ENCODE measurements around the gene TRIM42. TPM values are rescaled to one million over a fixed set of nuclear protein-coding genes. Genes with fewer than 3 reads are reported as not detected.

Gene TRIM42
- total RNA-seq, 1 experiment from 2014 or later = not detected

DNA sequence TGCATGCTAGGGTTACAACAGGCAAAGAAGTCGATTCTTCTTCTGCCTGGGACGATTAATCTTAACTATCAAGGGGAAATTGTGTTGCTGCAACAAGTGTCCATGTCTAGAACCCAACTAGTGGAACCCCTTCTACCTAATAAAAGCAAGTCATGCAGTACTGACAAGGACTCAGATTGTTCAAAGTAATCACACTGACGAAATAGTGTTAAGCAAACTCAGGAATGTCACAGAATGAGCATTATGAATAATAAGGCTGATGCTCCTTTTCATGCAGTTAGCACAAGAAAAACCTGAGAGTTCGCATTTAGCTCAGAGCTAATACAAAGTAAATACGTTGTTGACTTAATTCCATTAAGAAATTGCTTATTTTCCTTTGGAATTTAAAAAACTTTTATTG lies 47.5 kb upstream of the TRIM42 start:
- Histone ChIP-seq H3K27me3 (replicated peaks; ENCODE audit: insufficient read depth, low read depth, low read length, poor library complexity) (no peaks in the 10 kb centered on the region), H3K4me3 (ENCODE audit: low read depth, low read length, poor library complexity, severe bottlenecking) (no peak overlapping the region), H3K9me3 (ENCODE audit: low read depth, low read length, poor library complexity, severe bottlenecking) (no peaks in the 10 kb centered on the region), H3K36me3 (ENCODE audit: insufficient read depth, low read length, poor library complexity, severe bottlenecking) (no peaks in the 10 kb centered on the region), H3K4me1 (ENCODE audit: insufficient read depth, low read length, poor library complexity, severe bottlenecking) (no peaks in the 10 kb centered on the region), H3K27ac (ENCODE audit: low read depth, low read length, poor library complexity, severe bottlenecking) (no peak overlapping the region)
- intact Hi-C loops (cut with micrococcal nuclease; ENCODE audit: unreplicated experiment) = no loop called here
- DNase-seq (ENCODE audit: low spot score) = no peak
- ChIA-PET CTCF (no interaction called here), POLR2A (ENCODE audit: low non-redundant PET) (no interaction called here)
- no peak for TF ChIP-seq EZH2 (IDR thresholded peaks at IDR 0.05; ENCODE audit: borderline replicate concordance, low read depth, low read length, poor library complexity, severe bottlenecking)
- TF ChIP-seq, protein P1, sequence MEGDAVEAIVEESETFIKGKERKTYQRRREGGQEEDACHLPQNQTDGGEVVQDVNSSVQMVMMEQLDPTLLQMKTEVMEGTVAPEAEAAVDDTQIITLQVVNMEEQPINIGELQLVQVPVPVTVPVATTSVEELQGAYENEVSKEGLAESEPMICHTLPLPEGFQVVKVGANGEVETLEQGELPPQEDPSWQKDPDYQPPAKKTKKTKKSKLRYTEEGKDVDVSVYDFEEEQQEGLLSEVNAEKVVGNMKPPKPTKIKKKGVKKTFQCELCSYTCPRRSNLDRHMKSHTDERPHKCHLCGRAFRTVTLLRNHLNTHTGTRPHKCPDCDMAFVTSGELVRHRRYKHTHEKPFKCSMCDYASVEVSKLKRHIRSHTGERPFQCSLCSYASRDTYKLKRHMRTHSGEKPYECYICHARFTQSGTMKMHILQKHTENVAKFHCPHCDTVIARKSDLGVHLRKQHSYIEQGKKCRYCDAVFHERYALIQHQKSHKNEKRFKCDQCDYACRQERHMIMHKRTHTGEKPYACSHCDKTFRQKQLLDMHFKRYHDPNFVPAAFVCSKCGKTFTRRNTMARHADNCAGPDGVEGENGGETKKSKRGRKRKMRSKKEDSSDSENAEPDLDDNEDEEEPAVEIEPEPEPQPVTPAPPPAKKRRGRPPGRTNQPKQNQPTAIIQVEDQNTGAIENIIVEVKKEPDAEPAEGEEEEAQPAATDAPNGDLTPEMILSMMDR (conservative IDR thresholded peaks at IDR 0.05; ENCODE audit: low read depth, low read length) = no peak
- BruUV-seq (replicated peaks) = no TSS peak

DNA sequence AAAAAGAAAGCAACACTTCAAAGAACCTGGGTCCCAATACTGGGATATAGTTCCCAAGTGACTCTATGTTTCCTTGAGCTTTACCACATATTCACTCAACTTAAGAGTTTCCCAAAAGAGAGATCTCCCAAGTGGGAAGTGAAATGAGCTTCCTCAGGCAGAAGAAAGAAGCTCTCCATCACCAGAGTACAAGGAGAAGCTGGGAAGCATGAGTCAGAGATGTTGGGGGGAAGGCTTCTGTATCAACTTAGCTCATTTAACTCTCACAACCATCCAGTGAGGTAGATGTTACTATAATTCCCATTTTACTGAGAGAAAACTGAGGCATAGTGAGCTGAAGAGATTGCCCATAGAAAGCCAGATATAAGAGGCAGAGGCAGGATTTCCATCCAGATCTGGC lies 47.0 kb upstream of the TRIM42 start:
- ChIA-PET POLR2A (ENCODE audit: low non-redundant PET) (no interaction called here), CTCF (no interaction called here)
- no peaks in the 10 kb centered on the region for H3K36me3 ChIP-seq (ENCODE audit: insufficient read depth, low read length, poor library complexity, severe bottlenecking)
- no peak overlapping the region for H3K4me3 ChIP-seq (ENCODE audit: low read depth, low read length, poor library complexity, severe bottlenecking)
- H3K9me3 ChIP-seq (ENCODE audit: low read depth, low read length, poor library complexity, severe bottlenecking) = no peaks in the 10 kb centered on the region
- H3K27ac ChIP-seq (ENCODE audit: low read depth, low read length, poor library complexity, severe bottlenecking) = no peak overlapping the region
- BruUV-seq (replicated peaks) = no TSS peak
- intact Hi-C loops (cut with micrococcal nuclease; ENCODE audit: unreplicated experiment) = no loop called here
- H3K4me1 ChIP-seq (ENCODE audit: insufficient read depth, low read length, poor library complexity, severe bottlenecking) = no peaks in the 10 kb centered on the region
- TF ChIP-seq, protein P1 (conservative IDR thresholded peaks at IDR 0.05; ENCODE audit: low read depth, low read length) = no peak
- TF ChIP-seq EZH2 (IDR thresholded peaks at IDR 0.05; ENCODE audit: borderline replicate concordance, low read depth, low read length, poor library complexity, severe bottlenecking) = no peak
- H3K27me3 ChIP-seq (replicated peaks; ENCODE audit: insufficient read depth, low read depth, low read length, poor library complexity) = no peaks in the 10 kb centered on the region
- no peak for DNase-seq (ENCODE audit: low spot score)

DNA sequence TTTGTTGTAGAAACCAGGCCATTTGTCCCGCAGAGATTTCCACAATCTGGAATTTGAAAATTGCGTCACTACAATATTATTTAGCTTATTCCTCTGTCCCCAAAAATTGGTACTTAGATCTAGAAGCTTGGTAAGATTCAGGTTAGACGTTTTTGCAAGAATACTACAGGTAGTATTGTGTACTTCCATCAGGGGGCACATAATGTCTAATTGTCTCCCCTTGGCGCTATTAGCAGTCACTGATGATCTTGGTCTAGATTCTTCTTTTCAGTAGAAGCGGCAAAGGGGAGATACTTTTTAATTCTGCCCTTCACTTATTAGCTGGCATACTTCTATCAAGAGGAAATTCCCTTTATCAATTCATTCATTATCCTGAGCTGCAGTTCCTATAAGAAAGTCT lies 42.6 kb upstream of the TRIM42 start:
- H3K4me1 ChIP-seq (ENCODE audit: insufficient read depth, low read length, poor library complexity, severe bottlenecking) = no peaks in the 10 kb centered on the region
- no TSS peak for BruUV-seq (replicated peaks)
- no peak overlapping the region for H3K27ac ChIP-seq (ENCODE audit: low read depth, low read length, poor library complexity, severe bottlenecking)
- no peak for DNase-seq (ENCODE audit: low spot score)
- H3K27me3 ChIP-seq (replicated peaks; ENCODE audit: insufficient read depth, low read depth, low read length, poor library complexity) = no peaks in the 10 kb centered on the region
- ChIA-PET POLR2A (ENCODE audit: low non-redundant PET) (no interaction called here), CTCF (no interaction called here)
- TF ChIP-seq, protein P1 (conservative IDR thresholded peaks at IDR 0.05; ENCODE audit: low read depth, low read length) = no peak
- no peak for TF ChIP-seq EZH2 (IDR thresholded peaks at IDR 0.05; ENCODE audit: borderline replicate concordance, low read depth, low read length, poor library complexity, severe bottlenecking)
- H3K9me3 ChIP-seq (ENCODE audit: low read depth, low read length, poor library complexity, severe bottlenecking) = no peaks in the 10 kb centered on the region
- H3K36me3 ChIP-seq (ENCODE audit: insufficient read depth, low read length, poor library complexity, severe bottlenecking) = no peaks in the 10 kb centered on the region
- no peak overlapping the region for H3K4me3 ChIP-seq (ENCODE audit: low read depth, low read length, poor library complexity, severe bottlenecking)
- intact Hi-C loops (cut with micrococcal nuclease; ENCODE audit: unreplicated experiment) = no loop called here

Measured in A673 (cell line).